Testis (tissue), 3 donors: ENCODE data around the gene OAF. TPM values are rescaled to one million over a fixed set of nuclear protein-coding genes. Genes with fewer than 3 reads are reported as not detected.

Experiments used
- DNase-seq: peaks from one replicate; pipeline ENCODE4 v3.0.0-alpha.2; 2019
- H3K27ac ChIP-seq, 2 donors: fragments of 200-600 bp; sonication (generic); one replicate each; pipeline ENCODE4 v1.5.1; 2019
- H3K27me3 ChIP-seq: fragments of 200-600 bp; sonication (generic); one replicate; pipeline ENCODE4 v1.5.1; 2019
- H3K36me3 ChIP-seq: fragments of 200-600 bp; sonication (generic); one replicate; pipeline ENCODE4 v1.5.1; 2017; ENCODE audit warnings: low read depth; ENCODE audit errors: missing control alignments
- H3K4me1 ChIP-seq: fragments of 200-600 bp; sonication (generic); one replicate; pipeline ENCODE4 v1.5.1; 2019
- H3K4me3 ChIP-seq, 2 donors: fragments of 200-600 bp; sonication (generic); one replicate each; pipeline ENCODE4 v1.5.1; 2017 to 2019
- H3K9me3 ChIP-seq: fragments of 200-600 bp; sonication (generic); one replicate; pipeline ENCODE4 v1.5.1; 2017
- CTCF ChIP-seq, 3 experiments: fragments of 450-650 bp in 2 of 3; fragments of 200-600 bp in 1 of 3; sonication (generic) in 1 of 3; IDR thresholded peaks; one replicate each; pipeline ENCODE4 v1.5.1; 2016 to 2019; ENCODE audit warnings: antibody characterized with exemption in 3 of 3, mild to moderate bottlenecking in 2 of 3, moderate library complexity in 1 of 3
- POLR2A ChIP-seq: fragments of 450-650 bp; IDR thresholded peaks from one replicate; pipeline ENCODE4 v1.6.1; 2017; ENCODE audit warnings: antibody characterized with exemption, mild to moderate bottlenecking, moderate library complexity
- WGBS, 2 donors: methylation state at CpG; one replicate each; pipeline ENCODE4 v1.1.5; 2018; 5-methylcytosine and 5-hydroxymethylcytosine counted together
- intact Hi-C: fragments of 100-400 bp; cut with DNase I; formaldehyde crosslinking; loops from one replicate; pipeline ENCODE4 v1.15.1; 2023; ENCODE audit warnings: low total_unique reads
- polyA plus RNA-seq: library from polyadenylated mRNA; stranded (reverse); fragments of 350-450 nt; fragmentation: Illumina TruSeq; extraction: RNeasy Lipid Tissue Mini Kit (QIAGEN cat#74804); gene quantifications from one replicate; pipeline ENCODE4 v1.2.3, GENCODE V29; 2014; ENCODE audit warnings: low read depth, low replicate concordance; ENCODE audit not compliant: insufficient read depth
- total RNA-seq, 2 donors: library from RNA; depleted of rRNA; stranded (reverse); fragments of >200 nt; gene quantifications; one replicate each; pipeline ENCODE4 v1.2.3, GENCODE V29; 2016

Gene OAF
- total and polyA plus RNA-seq, 3 donors from 2014 or later, result 8.5 to 22.6 (median 11.0) TPM

GRCh38 chr11:120261931-120262330 lies 51.1 kb downstream of the OAF start:
- TF ChIP-seq POLR2A (no peak), CTCF (IDR thresholded peaks at IDR 0.05) (no peak)
- no peak for DNase-seq
- Histone ChIP-seq H3K36me3 (no peaks in the 10 kb centered on the region), H3K27me3 (no peaks in the 10 kb centered on the region), H3K27ac (no peak overlapping the region), H3K9me3 (no peaks in the 10 kb centered on the region), H3K4me1 (no peaks in the 10 kb centered on the region), H3K4me3 (no peak overlapping the region)
- WGBS, 2 donors, result 72 to 96% methylated on average over 3 of the region's 3 CpGs
- intact Hi-C loops, result no loop called here

GRCh38 chr11:120267319-120267718 lies 56.5 kb downstream of the OAF start:
- Histone ChIP-seq H3K27me3 (no peaks in the 10 kb centered on the region), H3K4me1 (no peaks in the 10 kb centered on the region), H3K27ac (no peak overlapping the region), H3K4me3 (no peak overlapping the region), H3K36me3 (no peaks in the 10 kb centered on the region), H3K9me3 (no peaks in the 10 kb centered on the region)
- intact Hi-C loops, result no loop called here
- WGBS, 2 donors, result 96 to 100% methylated on average over 2 of the region's 2 CpGs
- DNase-seq, result no peak
- TF ChIP-seq CTCF (IDR thresholded peaks at IDR 0.05) (no peak), POLR2A (no peak)

- no peak overlapping the region for H3K4me3 ChIP-seq
- no peaks in the 10 kb centered on the region for H3K9me3 ChIP-seq
- no peaks in the 10 kb centered on the region for H3K36me3 ChIP-seq
- no peaks in the 10 kb centered on the region for H3K27me3 ChIP-seq
- no peak for DNase-seq
- intact Hi-C loops, result no loop called here
- no peak overlapping the region for H3K27ac ChIP-seq
- no peaks in the 10 kb centered on the region for H3K4me1 ChIP-seq
- WGBS, 2 donors, result 70 to 93% methylated on average over 3 to 5 of the region's 5 CpGs
- no peak for TF ChIP-seq POLR2A
Measured at GRCh38 chr11:120268686-120269085, 57.9 kb downstream of the OAF start.

- Histone ChIP-seq H3K27ac (no peak overlapping the region), H3K27me3 (no peaks in the 10 kb centered on the region), H3K36me3 (no peaks in the 10 kb centered on the region), H3K4me3 (no peak overlapping the region), H3K9me3 (no peaks in the 10 kb centered on the region), H3K4me1 (no peaks in the 10 kb centered on the region)
- 86 to 90% methylated on average over 1 of the region's 1 CpG for WGBS, 2 donors
- DNase-seq, result no peak
- intact Hi-C loops, result no loop called here
- TF ChIP-seq POLR2A, result no peak
- no peak for TF ChIP-seq CTCF (IDR thresholded peaks at IDR 0.05)
Measured at GRCh38 chr11:120270386-120270785, 59.6 kb downstream of the OAF start.

- DNase-seq, result no peak
- Histone ChIP-seq H3K36me3 (no peaks in the 10 kb centered on the region), H3K27ac (no peak overlapping the region), H3K4me3 (no peak overlapping the region), H3K4me1 (no peaks in the 10 kb centered on the region), H3K27me3 (no peaks in the 10 kb centered on the region), H3K9me3 (no peaks in the 10 kb centered on the region)
- no peak for TF ChIP-seq CTCF (IDR thresholded peaks at IDR 0.05)
- no peak for TF ChIP-seq POLR2A
- intact Hi-C loops, result no loop called here
- WGBS, 2 donors, result 75 to 94% methylated on average over 4 to 5 of the region's 5 CpGs
Measured at GRCh38 chr11:120271672-120272071, 60.8 kb downstream of the OAF start.
